AG10803 (cell line): ENCODE data around the gene SCEL.

Experiments
- DNase-seq: peaks from one replicate; pipeline ENCODE4 v3.0.0; 2010; ENCODE audit warnings: low read depth
- H3K4me3 ChIP-seq: 2 replicates; pipeline ENCODE4 v1.5.1; 2011; ENCODE audit warnings: mild to moderate bottlenecking, low read length, control low read depth
- TF ChIP-seq, protein P1 (sequence below): conservative IDR thresholded peaks from 2 replicates; pipeline ENCODE4 v1.5.1; 2011; ENCODE audit warnings: mild to moderate bottlenecking, low read length, control low read depth, inconsistent platforms

The SCEL gene

DNA sequence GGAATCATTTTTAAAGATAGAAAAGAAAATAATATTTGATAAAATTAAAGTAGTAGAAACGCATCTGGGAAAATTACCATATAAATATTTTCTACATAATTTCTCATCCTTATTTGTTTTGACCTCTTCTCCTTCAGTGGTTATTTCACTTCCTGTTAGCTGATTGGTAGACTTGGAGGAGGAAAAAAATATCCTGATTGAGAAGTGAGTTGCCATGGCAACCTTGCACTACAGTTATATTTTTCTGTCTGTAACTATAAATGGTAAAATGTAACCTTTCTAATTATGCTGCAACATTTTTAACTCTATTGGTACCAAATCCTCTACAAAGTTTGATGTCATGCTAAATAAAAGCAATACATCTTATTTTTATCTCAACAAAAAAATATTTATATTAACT, 45.2 kb downstream of the SCEL start:
- TF ChIP-seq, protein P1, sequence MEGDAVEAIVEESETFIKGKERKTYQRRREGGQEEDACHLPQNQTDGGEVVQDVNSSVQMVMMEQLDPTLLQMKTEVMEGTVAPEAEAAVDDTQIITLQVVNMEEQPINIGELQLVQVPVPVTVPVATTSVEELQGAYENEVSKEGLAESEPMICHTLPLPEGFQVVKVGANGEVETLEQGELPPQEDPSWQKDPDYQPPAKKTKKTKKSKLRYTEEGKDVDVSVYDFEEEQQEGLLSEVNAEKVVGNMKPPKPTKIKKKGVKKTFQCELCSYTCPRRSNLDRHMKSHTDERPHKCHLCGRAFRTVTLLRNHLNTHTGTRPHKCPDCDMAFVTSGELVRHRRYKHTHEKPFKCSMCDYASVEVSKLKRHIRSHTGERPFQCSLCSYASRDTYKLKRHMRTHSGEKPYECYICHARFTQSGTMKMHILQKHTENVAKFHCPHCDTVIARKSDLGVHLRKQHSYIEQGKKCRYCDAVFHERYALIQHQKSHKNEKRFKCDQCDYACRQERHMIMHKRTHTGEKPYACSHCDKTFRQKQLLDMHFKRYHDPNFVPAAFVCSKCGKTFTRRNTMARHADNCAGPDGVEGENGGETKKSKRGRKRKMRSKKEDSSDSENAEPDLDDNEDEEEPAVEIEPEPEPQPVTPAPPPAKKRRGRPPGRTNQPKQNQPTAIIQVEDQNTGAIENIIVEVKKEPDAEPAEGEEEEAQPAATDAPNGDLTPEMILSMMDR, result no peak

DNA sequence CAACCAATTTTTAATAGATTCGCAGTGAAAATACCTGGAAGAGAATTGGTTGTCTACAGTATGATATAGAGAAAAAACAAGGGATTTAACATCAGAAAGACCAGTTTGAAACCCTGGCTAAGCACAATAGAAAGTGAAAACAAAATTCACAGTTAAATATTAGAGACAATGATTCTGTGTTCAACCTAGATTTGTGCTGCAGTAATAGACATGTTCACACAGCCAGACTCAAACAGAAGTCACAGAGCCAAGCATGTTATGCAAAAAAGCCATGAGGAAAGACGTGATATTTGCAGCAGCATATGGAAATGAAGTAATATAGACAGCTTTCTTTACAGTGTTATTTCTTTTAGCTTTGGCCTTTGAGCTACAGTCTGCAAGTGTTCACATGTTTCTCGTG, 48.1 kb downstream of the SCEL start:
- no peak overlapping the region for H3K4me3 ChIP-seq
- no peak for DNase-seq
- TF ChIP-seq, protein P1, result no peak

More for the DNA sequence above, 45.2 kb downstream of the SCEL start:
- H3K4me3 ChIP-seq, result no peak overlapping the region
- no peak for DNase-seq

DNA sequence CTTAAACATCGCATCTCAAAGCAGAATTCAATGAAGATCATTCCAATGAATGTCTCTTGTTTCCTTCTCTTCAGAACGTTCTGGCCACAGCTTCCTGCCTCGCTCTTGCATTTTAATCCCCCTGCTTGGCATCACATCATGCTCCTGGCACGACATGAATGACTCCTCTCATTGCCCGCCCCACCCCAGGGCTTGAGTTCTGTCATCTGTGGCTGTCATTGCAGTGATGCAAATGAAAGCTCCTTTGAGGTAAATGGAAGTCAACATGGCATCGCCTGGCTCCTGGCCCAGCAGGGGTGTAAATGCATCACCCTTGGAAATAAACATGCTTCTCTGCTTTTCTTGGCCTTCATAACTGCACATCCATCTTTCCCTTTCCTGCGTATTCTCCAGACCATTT, 48.6 kb downstream of the SCEL start:
- no peak for DNase-seq
- no peak overlapping the region for H3K4me3 ChIP-seq
- TF ChIP-seq, protein P1, result no peak

DNA sequence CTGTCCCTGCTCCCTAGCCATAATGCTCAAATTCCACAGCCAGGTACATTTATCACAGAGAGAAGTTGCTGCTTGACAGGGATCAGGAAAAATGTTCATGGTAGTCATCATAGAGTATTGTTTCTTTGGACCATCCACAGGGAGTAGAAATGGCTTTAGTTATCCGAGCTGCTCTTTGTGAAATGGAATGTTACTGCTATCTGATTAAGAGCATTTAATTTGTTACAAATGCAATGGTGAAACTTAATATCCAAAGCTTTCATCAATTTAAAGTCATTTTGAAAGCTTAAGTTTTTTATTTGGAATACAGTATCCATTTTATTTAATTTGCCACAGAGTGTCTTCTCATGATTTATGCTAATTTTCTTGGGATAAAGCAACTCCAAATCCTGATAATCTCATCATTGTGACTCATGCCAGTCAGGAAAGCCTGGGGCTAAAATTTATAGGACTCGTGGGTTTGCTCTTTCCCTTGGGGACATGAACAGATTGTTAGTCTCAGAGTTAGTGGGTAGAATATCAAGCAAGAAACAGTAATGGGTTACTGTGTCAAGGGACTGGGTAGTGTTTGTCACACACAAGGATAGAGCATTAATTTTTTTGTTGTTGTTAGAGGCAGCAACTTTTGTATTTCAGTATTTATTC, 59.8 kb downstream of the SCEL start:
- TF ChIP-seq, protein P1, result no peak
- no peak overlapping the region for H3K4me3 ChIP-seq
- no peak for DNase-seq

DNA sequence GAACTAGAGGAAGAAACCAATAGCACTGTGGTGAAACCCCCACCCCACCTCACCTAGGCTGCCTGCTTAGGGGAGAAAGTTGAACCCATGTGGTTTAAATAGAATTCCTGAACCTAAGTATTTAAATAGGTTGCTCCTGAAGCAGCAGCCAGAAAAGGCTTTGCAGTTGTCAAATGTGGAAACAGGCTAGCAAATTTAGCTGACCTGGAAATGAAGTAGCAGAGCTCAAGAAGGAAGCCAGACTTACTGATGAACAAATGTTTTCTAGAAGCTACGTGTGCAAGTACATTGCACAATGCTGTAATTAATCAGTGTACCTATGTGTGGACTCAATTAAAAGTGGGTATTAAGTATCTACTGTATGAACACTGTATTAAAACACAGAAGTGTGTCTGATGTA, 61.3 kb downstream of the SCEL start:
- TF ChIP-seq, protein P1, result no peak
- no peak for DNase-seq
- no peak overlapping the region for H3K4me3 ChIP-seq

DNA sequence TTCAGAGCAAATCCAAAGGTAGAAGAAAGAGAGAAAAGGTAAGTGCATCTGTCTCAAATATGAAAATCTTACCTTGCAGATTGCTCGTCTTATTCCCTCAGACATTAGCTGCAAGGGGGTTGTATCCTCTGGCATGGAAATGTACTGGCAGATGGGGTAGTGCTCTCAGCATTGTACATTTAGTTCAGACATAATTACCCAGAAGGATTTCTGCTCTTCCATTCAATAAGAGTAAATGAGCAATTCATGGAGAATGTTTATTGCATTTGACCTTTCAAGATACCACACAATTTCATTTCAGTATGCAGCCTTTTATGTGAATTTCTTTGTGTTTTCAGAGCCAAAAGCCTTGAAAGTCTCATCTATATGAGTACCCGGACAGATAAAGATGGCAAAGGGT, 63.8 kb downstream of the SCEL start:
- TF ChIP-seq, protein P1, result no peak
- no peak overlapping the region for H3K4me3 ChIP-seq
- no peak for DNase-seq

DNA sequence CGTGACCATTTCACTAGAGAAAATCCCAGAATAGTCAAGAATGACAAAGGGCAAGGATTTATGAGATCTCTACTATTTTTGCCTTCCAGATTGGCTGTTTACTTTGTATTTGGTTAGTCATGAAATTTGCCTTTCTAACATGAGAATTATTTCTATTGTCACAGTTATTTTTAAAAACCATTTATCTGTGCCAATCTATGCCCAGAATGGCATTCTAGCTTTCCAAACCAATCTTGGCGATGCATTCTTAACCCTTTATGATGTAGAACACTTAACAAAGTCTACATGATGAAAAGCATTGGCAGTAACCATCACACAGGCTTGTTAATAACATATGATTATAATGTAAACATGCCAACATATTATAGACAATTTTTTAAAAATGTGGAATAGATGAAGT, 65.2 kb downstream of the SCEL start:
- H3K4me3 ChIP-seq, result no peak overlapping the region
- TF ChIP-seq, protein P1, result no peak
- DNase-seq, result no peak
